ENCODE data around the gene GASK1A. TPM values are rescaled to one million over a fixed set of nuclear protein-coding genes. Genes with fewer than 3 reads are reported as not detected.

The GASK1A gene
- total and polyA plus RNA-seq, 2 of the 4 experiments (the other 2 are of a cell fraction), result 0.18 to 0.19 TPM

- Histone ChIP-seq H3K56ac (ENCODE audit: extremely low read depth, insufficient read depth, low read length) (no peak overlapping the region), H3K9ac (ENCODE audit: low read depth, low read length) (no peak overlapping the region), H3K23ac (ENCODE audit: low read depth, low read length) (no peak overlapping the region), H3K79me1 (ENCODE audit: low read depth in 1 of 2, low read length in 2 of 2) (no peaks in the 10 kb centered on the region), H4K8ac (ENCODE audit: low read depth in 2 of 2, low read length in 2 of 2) (no peak overlapping the region), H2BK120ac (ENCODE audit: low read depth, low read length) (no peak overlapping the region), H3K27me3 (ENCODE audit: control insufficient read depth, insufficient read depth, low read length) (peaks cover 6% of the 10 kb centered on the region), H2AK9ac (replicated peaks; ENCODE audit: low read depth, low read length, poor library complexity) (no peak overlapping the region), H2BK15ac (ENCODE audit: low read depth, low read length) (no peak overlapping the region), H2AFZ (replicated peaks; ENCODE audit: low read length, poor library complexity) (no peak overlapping the region), H4K5ac (ENCODE audit: low read depth, low read length) (no peak overlapping the region), H3K4me2 (ENCODE audit: low read depth, low read length) (no peak overlapping the region), H3K18ac (ENCODE audit: low read depth, low read length) (no peak overlapping the region), H4K91ac (ENCODE audit: insufficient read depth, low read depth, low read length) (no peak overlapping the region), H2AK5ac (ENCODE audit: low read depth, low read length) (no peak overlapping the region), H4K20me1 (ENCODE audit: insufficient read depth, low read length) (no peaks in the 10 kb centered on the region), H3K27ac (ENCODE audit: insufficient read depth, low read length) (no peak overlapping the region), H3K4me1 (ENCODE audit: control insufficient read depth, insufficient read depth, low read length) (no peaks in the 10 kb centered on the region), H3K9me1 (ENCODE audit: insufficient read depth, low read length) (no peaks in the 10 kb centered on the region), H3K36me3 (ENCODE audit: control insufficient read depth, insufficient read depth, low read length) (no peaks in the 10 kb centered on the region), H2BK5ac (ENCODE audit: low read depth, low read length, poor library complexity, severe bottlenecking) (no peak overlapping the region), H3K9me3 (ENCODE audit: control insufficient read depth, insufficient read depth, low read length) (no peaks in the 10 kb centered on the region), H3K4me3 (ENCODE audit: insufficient read depth, low read depth, low read length) (no peak overlapping the region), H3K14ac (replicated peaks; ENCODE audit: low read depth, low read length) (no peak overlapping the region), H2BK20ac (ENCODE audit: low read depth, low read length) (no peak overlapping the region), H3K4ac (ENCODE audit: low read depth, low read length) (no peak overlapping the region)
- BruUV-seq (replicated peaks), result no TSS peak
- in situ Hi-C loops (cut with MboI; ENCODE audit: low sequenced_read_pairs) (no loop called here), dilution Hi-C loops (cut with HindIII; ENCODE audit: low sequenced_read_pairs, unreplicated experiment) (no loop called here), intact Hi-C loops (cut with micrococcal nuclease) (no loop called here)
- TF ChIP-seq USF2 (IDR thresholded peaks at IDR 0.05; ENCODE audit: low read depth, low read length) (no peak), MXI1 (IDR thresholded peaks at IDR 0.05; ENCODE audit: borderline replicate concordance, low read depth, low read length) (no peak), RFX5 (IDR thresholded peaks at IDR 0.05; ENCODE audit: low read depth, low read length) (no peak), CEBPB (IDR thresholded peaks at IDR 0.05; ENCODE audit: low read depth, low read length) (no peak), RCOR1 (IDR thresholded peaks at IDR 0.05; ENCODE audit: insufficient replicate concordance, low read length) (no peak)
- DNase-seq (no peak), ATAC-seq (ENCODE audit: low read depth) (no peak)
- ChIA-PET POLR2A (ENCODE audit: unreplicated experiment) (no interaction called here), CTCF (no interaction called here)
- 15% methylated on average over 2 of the region's 5 CpGs; no CpG with 5 or more reads in 1 of the 2 experiments for WGBS, 2 experiments (ENCODE audit: extremely low coverage in 2 of 2, insufficient read length in 1 of 2)
Observed at GRCh38 chr3:43035801-43036365, 56.8 kb downstream of the GASK1A start.

All from IMR-90 (cell line).